Mononuclear cell (primary cell): ENCODE results near the gene TBCEL. TPM values are rescaled to one million over a fixed set of nuclear protein-coding genes. Genes with fewer than 3 reads are reported as not detected.

Source experiments
- H3K27me3 ChIP-seq: 2 replicates; pipeline ENCODE4 v1.6.0; 2011; ENCODE audit warnings: low read length, control low read depth; ENCODE audit not compliant: insufficient read depth
- H3K4me1 ChIP-seq: 2 replicates; pipeline ENCODE4 v1.5.1; 2011; ENCODE audit warnings: mild to moderate bottlenecking, low read length, control low read depth; ENCODE audit not compliant: insufficient read depth
- H3K4me3 ChIP-seq: 2 replicates; pipeline ENCODE4 v1.5.1; 2011; ENCODE audit warnings: mild to moderate bottlenecking, low read length, moderate library complexity
- H3K9me3 ChIP-seq: 2 replicates; pipeline ENCODE4 v1.5.1; 2011; ENCODE audit warnings: low read depth, mild to moderate bottlenecking, control low read depth, low read length
- total RNA-seq: library from RNA; depleted of rRNA; stranded (reverse); fragments of >200 nt; gene quantifications from one replicate; pipeline ENCODE4 v1.2.3, GENCODE V29; 2012

TBCEL gene
- total RNA-seq, 1 donor = 27.8 TPM

DNA sequence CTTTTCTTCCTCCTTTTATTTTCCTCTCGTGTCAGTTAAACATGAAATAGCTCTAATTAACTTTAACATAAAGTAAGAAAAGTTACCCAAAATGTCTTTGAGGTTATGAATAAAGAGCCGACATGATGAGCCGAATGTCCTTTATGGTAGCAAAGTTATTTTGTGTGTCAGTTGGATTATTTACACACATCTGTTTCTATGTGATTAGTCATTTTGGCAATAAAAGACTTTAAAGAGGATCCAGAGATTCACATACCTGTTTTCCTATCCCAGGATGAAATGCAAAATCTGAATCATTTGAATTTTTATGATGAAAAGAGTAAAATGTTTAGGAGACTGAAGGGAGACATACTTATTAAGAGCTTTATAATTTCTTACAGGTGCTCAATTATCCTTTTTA lies 43.1 kb downstream of the TBCEL start:
- no peak overlapping the region for H3K4me3 ChIP-seq
- no peaks in the 10 kb centered on the region for H3K27me3 ChIP-seq

DNA sequence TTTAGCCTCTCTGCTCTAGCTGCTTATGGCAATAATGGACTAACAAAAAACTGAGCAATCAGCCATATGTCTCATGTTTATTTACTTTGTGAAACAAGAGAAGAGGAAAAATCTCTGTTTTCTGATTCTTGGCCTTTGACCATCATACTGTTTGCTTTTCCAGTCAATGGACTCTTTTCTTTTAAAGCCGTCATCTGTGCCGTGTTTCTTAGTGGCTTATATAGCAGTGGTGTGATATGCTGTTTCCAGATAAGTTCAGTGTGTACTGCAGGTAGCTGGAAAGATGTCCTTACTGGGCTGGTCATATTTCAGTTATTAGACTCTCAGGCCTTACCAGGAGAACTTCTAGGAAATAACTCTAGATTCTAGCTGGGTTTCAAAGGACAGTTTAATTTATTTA lies 43.6 kb downstream of the TBCEL start:
- Histone ChIP-seq H3K27me3 (no peaks in the 10 kb centered on the region), H3K4me3 (no peak overlapping the region), H3K9me3 (no peaks in the 10 kb centered on the region), H3K4me1 (no peaks in the 10 kb centered on the region)

More for the DNA sequence above, 43.1 kb downstream of the TBCEL start:
- Histone ChIP-seq H3K4me1 (no peaks in the 10 kb centered on the region), H3K9me3 (no peaks in the 10 kb centered on the region)

DNA sequence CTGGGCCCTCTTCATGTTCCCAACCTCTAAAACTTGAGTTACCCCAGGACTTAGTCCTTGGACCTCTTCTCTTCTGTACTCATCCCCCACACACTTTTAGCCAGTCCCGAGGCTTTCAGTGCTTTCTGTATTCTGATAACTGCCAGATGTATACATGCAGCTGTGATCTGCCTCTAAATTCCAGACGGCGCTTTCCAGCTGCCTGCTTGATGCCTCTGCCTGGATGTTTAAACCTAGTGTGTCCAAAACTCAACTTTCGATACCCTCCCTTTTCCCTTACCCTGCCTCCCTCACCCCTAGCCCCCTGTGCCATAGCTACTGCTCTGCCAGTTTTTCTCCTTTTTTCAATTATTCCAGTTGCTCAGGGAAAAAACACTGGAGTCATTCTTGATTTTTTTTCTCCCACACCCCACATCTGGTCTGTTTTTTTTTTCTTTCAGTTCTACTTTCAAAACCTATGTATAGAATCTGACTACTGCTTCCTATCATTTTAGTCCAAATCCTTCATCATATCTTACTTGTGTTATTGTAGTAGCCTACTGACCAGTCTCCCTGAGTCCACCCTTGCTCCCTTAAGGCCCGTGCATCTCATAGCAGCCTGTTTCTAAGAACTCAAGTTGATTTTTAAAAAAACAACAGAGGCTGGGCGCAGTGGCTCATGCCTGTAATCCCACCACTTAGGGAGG lies 44.2 kb downstream of the TBCEL start:
- H3K9me3 ChIP-seq = no peaks in the 10 kb centered on the region
- no peaks in the 10 kb centered on the region for H3K4me1 ChIP-seq
- no peaks in the 10 kb centered on the region for H3K27me3 ChIP-seq
- no peak overlapping the region for H3K4me3 ChIP-seq

DNA sequence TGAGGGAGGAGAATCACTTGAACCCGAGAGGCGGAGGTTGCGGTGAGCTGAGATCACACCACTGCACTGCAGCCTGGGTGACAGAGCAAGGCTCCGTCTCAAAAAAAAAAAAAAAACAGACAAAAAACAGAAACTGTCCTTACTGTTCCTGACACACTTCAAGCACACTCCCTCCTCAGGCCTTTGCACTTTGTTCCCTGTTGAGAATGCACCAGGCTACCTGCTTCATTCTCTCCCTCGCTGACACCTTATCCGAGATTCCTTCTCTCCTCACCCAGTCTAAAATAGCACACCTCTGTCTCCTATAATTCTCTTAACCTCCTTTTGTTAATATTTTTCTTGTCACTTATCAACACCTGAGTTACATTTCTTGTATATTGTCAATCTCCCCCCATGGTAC lies 44.9 kb downstream of the TBCEL start:
- H3K4me1 ChIP-seq = no peaks in the 10 kb centered on the region
- no peak overlapping the region for H3K4me3 ChIP-seq
- H3K9me3 ChIP-seq = no peaks in the 10 kb centered on the region
- no peaks in the 10 kb centered on the region for H3K27me3 ChIP-seq

DNA sequence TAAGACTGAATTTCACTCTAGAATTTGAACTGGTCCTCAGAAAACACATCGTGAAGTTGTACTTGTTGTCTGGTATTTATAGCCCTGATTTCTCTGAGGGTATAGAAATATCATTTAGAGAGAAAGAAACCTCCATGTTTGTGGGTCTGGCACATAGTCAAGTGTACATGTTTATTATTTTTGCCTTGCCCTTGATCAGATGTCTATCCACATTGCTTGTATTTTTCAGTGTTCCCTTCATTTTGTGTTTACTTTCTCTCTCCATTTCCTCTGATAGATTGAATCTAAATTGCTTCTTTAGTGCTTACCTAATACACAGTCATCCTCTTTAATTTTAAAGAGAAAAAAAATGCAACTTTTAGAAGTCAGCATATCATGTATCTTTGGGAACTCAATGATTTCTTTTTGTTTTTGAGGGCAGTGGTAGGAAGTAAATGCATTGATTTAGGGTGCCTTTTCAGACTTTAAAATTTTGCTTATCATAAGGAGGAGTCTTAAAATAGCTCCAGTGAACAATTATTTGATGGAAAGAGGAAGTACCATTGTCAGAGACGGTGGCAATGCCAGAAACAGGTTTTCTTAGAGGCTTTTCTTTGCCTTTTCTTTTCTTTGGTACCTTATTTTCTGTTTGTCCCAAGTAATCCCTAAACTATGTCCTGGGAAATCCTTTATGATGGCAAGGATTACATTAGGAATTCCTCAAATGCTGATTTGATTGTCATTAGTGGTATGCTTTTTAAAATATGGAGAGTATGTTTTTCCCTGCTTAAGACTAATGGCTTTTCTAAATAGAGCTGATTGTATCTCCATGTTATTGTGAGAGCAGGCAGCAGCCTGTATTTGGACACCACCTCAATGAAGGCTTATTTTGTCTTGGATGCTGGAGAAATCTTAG lies 47.3 kb downstream of the TBCEL start:
- H3K9me3 ChIP-seq = no peaks in the 10 kb centered on the region
- no peak overlapping the region for H3K4me3 ChIP-seq
- no peaks in the 10 kb centered on the region for H3K4me1 ChIP-seq
- no peaks in the 10 kb centered on the region for H3K27me3 ChIP-seq

DNA sequence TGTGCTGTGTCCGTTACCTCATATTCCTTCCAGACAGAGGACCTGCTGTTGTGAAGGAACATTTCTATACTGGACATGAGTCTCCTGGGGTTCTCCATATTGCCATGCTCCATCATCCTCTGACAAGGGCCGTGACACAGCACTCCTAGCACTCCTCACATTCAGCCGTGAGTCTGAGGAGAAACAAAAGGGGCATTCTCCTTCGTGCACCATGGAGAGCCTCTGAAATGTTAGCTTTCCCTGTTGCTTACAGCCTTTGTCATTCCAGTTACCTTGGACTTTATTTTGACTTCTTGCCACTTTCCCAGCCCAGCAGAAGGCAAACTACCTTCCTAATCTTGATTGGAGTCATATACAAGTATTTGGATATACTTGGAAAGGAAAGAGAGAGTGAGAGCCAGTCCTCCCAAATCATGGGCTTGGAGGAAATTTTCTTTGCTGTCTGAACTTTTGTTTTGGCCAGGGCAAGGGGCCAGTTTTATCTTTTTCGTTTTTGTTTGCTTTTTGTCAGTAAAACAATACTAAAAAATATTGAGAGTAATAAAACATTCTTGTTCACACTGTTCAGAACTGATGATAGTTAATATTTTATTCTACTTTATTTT lies 48.0 kb downstream of the TBCEL start:
- Histone ChIP-seq H3K27me3 (no peaks in the 10 kb centered on the region), H3K4me1 (no peaks in the 10 kb centered on the region), H3K4me3 (no peak overlapping the region), H3K9me3 (no peaks in the 10 kb centered on the region)

DNA sequence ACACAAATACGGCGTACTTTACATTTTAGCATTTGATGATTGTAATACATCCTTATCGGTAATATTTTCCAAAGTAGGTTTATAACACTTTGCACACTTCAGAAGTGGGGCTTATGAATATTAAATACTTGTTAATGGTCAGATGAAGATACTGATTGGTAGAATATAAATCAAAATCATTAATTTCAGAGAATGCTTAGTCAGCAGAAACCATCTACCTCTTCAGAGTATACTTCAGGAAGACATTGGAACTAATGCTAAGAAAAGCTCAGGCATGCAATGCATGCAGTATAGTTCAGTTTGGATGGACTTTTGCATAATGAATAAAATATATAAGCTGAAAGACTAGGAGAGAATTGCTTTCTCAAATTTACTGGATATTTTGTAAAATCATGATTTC lies 57.4 kb downstream of the TBCEL start:
- H3K9me3 ChIP-seq = no peaks in the 10 kb centered on the region
- no peaks in the 10 kb centered on the region for H3K27me3 ChIP-seq
- H3K4me1 ChIP-seq = no peaks in the 10 kb centered on the region
- no peak overlapping the region for H3K4me3 ChIP-seq

DNA sequence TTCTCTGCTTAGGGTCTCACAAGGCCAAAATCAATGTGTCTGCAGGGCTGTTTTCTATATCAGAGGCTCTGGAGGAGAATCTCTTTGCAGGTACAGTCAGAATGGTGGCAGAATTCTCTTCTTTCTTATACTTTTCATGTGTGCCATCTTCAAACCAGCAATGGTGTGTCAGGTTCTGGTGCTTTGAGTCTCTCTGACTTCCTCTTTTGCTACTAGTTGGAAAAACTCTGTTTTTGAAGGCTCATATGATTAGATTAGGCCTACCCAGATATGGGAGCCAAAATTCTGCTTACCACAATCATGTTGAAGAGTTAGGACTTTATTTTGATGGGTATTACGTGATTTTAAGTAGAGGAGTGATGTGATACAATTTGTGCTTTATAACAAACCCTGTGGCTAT lies 58.3 kb downstream of the TBCEL start:
- Histone ChIP-seq H3K4me3 (no peak overlapping the region), H3K27me3 (no peaks in the 10 kb centered on the region), H3K4me1 (no peaks in the 10 kb centered on the region), H3K9me3 (no peaks in the 10 kb centered on the region)

DNA sequence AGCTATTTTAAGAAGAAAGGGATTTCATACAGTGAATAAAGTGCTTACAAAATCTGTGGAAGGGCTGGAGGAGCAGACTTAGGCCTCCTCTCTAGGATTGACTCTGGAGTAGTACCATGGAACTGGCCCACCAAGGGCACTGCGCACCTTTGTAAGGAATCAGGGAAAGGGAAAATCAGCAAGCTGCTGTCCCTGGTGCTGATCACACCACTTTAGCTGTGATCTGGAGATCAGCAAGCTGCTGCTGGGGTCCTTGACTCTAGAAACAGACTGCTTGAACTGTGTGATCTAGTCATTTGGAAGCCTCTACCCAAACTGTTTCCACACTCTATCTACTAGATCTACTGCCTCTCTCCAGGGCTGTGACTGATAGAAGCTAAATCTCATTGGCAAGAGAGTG lies 58.8 kb downstream of the TBCEL start:
- no peaks in the 10 kb centered on the region for H3K4me1 ChIP-seq
- no peaks in the 10 kb centered on the region for H3K9me3 ChIP-seq
- H3K27me3 ChIP-seq = no peaks in the 10 kb centered on the region
- no peak overlapping the region for H3K4me3 ChIP-seq

DNA sequence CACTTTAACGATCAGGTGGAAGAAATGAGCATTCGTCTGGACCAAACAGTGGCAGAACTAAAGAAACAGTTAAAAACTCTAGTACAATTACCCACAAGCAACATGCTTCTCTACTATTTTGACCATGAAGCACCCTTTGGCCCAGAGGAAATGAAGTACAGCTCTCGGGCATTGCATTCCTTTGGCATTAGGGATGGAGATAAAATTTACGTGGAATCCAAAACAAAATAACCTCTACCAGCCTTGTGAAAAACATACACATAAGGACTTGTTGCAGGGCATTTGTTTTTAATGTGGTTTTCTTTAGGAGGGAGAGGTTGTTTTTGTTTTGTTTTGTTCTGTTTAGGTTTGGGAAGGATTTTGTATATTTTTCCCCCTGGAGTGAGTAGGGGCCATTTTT lies 63.0 kb downstream of the TBCEL start:
- Histone ChIP-seq H3K4me1 (peaks cover 3% of the 10 kb centered on the region), H3K9me3 (no peaks in the 10 kb centered on the region), H3K27me3 (no peaks in the 10 kb centered on the region), H3K4me3 (no peak overlapping the region)

DNA sequence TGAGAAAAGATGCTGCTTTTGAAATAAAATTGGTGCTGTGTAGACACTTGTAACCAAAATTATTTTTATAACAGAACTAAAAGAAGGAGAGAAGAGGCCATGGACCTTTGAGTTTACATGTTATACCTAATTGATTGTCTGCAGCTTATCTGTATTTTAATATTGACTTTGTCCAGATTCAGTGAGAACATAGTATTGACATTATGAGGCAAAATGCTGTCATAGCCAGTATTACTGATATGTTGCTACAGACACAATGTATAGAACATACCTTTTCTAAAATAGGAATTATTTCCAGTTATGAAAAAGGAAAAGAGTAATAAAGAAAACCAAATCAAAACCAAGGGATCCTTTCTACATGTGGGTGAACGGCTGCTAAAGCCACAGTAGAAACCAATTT lies 65.7 kb downstream of the TBCEL start:
- H3K27me3 ChIP-seq = no peaks in the 10 kb centered on the region
- no peaks in the 10 kb centered on the region for H3K9me3 ChIP-seq
- H3K4me3 ChIP-seq = no peak overlapping the region
- H3K4me1 ChIP-seq = peaks cover 5% of the 10 kb centered on the region

DNA sequence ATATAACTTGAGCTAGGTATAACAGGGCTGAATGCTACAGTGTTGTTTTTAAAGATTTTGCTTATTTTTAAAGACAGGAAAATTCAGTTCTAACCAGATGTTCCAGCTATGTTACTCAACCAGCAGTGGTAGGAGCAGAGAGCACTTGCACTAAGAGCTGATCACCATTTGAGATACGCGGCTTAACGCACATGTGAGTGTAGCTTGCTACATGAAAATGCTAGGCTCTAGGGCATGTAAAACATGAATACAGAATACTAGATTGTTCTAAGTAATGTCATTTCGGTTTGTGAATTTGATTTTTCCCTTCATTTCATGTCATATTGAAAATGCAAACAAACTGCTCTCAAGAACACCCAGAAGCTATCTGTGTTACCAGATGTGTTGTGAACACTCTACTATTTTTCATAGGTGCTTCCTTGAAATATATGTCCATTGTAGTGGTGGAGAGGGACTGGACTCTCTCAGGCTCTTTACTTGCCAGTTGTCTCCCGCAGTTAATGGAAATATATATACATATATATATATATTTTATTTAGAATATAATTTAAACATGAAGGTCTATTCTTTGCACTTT lies 66.3 kb downstream of the TBCEL start:
- Histone ChIP-seq H3K9me3 (no peaks in the 10 kb centered on the region), H3K4me1 (peaks cover 5% of the 10 kb centered on the region), H3K27me3 (no peaks in the 10 kb centered on the region), H3K4me3 (no peak overlapping the region)

DNA sequence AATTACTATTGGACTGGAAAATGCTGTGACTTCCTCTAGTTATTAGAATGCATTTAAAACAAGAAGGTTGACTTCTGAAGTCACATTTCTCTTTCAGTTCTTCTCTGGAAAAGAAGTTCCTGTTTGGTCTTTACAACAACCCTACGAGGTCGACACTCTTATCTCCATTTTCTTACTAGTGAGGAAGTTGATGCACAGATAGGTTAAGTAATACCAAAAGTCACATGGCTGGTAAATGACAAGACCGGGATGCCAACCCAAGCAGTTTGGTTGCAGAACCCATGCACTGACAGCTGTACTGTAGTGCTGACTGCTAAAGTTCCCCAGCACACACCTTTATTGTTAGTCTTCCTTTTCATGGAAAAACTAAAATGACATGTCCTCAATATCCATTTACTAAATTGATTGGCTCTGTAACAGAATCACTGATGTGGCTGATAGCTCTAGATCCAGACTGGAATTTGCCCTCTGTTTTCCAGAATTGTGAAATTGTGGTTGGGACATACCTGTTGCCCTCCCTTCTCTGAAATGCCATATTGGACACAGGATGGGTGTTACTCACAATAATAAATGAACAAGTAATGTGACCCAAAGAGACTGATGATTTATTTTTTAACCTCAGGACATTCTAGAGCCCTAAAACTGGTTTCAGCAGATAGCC lies 67.7 kb downstream of the TBCEL start:
- no peak overlapping the region for H3K4me3 ChIP-seq
- peaks cover 5% of the 10 kb centered on the region for H3K4me1 ChIP-seq
- no peaks in the 10 kb centered on the region for H3K9me3 ChIP-seq
- H3K27me3 ChIP-seq = no peaks in the 10 kb centered on the region

DNA sequence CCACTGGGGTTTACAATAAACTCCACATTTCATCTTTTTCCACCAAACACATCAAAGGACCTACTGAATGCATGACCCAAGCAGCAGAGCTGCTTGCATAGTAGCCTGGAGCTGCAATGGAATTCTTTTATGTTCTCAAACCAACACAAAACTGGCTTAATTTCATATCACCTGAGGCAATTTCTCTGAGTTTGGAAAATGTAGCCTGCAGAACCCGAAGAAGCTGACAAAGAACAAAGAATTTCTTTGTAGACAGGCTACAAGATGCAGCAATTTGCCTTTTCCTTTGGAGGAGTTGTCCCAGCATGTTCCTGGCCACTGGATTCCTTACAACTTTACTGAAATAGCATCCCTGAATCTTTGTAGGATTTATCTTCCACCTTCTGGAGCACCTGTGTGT lies 71.7 kb downstream of the TBCEL start:
- Histone ChIP-seq H3K4me1 (peaks cover 5% of the 10 kb centered on the region), H3K27me3 (no peaks in the 10 kb centered on the region), H3K4me3 (no peak overlapping the region), H3K9me3 (no peaks in the 10 kb centered on the region)

DNA sequence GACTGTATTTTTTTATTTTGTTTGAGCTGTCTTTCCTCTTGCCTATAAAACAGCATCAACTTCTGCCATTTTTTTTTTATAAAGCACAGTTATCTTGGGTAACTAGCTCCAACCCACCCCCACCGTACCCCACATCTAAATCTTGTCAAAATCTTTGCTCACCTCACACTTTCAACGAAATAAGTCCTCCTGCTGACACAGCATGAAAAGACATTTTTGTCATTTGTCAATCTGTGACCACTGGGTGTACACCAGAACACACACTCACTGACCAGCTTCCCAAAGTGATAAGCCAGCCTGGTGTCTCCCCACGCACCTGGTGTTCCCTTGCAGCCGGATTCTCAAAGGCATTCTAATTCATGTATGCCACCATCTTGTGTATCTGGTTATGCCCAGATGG lies 75.5 kb downstream of the TBCEL start:
- Histone ChIP-seq H3K27me3 (no peaks in the 10 kb centered on the region), H3K4me1 (no peaks in the 10 kb centered on the region), H3K4me3 (no peak overlapping the region), H3K9me3 (no peaks in the 10 kb centered on the region)
